ENCODE data around the gene POLR2E. TPM values are rescaled to one million over a fixed set of nuclear protein-coding genes. Genes with fewer than 3 reads are reported as not detected.
A peak's percentile ranks its signal among the peaks of the same experiment; 100 is the strongest.

The POLR2E gene
- total RNA-seq, 1 donor from 2014 or later: 72.1 TPM

DNA sequence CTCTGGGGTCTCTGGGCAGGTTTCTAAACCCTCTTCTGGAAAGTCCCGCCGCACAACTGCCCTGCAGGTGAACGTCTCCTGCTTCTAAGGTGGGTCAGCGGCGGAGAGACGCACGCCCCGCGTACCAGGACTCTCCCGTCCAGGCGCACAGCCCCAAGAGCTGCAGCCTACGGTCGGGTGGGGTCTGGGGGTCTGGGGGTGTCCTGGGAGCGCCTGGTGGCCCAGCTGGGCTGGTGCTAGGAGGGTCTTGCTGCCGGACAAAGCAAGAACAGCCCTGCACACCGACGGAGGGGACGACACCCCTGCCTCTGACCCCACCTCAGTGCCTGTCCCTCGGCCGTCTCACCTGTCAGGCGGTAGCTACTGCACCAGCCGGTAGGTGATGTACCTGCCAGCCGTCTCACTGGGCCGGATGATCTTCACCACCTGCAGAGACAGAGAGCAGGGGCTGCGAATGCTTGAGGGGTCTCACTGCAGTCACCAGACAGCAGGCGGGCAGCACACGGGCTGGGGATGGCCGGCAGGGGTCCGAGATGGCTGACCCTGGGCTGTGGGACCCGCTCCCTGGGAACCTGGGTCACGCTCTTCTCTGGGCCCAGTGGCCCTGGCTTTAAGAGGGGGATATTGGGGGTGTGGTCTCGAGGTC lies 5.9 kb downstream of the POLR2E start:
- Histone ChIP-seq H3K27ac (no peak overlapping the region), H3K9me3 (no peaks in the 10 kb centered on the region), H3K4me3 (no peak overlapping the region), H3K36me3 (peaks cover 29 to 53% of the 10 kb centered on the region in 2 donors), H3K27me3 (no peaks in the 10 kb centered on the region), H3K4me1 (peaks cover 8 to 10% of the 10 kb centered on the region in 2 donors)
- intact Hi-C loops (cut with DNase I): no loop called here
- TF ChIP-seq CTCF (IDR thresholded peaks at IDR 0.05): no peak
- no peak for DNase-seq (ENCODE audit: low spot score in 2 of 2)

DNA sequence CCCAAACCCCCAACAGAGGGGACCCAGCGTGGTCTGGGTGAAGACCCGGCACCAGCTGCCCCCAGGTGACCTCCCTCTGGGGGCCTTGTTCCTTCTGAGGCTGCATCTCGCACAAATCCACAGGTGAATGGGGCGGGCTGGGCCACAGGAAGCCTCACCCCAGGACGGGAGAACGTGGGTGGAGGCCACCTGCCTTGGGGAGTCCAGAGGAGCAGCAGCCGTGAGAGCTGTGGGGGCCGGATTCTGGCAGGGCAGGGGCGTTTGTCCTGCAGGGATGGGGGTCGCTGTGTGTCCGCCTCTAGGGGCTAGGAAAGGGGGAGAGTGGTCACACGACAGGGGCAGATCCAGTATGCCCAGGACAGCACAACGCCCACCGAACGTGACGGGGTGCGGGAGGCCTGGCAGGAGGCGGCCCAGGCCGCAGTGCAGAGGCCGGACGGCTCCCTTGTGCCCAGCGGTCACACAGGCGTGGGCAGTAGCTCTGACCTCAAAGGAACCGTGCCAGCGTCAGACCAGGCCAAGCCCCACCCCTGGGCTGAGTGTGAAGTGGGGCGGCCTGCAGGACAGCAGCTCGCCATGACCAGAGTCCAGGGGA lies 6.7 kb downstream of the POLR2E start:
- H3K27me3 ChIP-seq: no peaks in the 10 kb centered on the region
- peak overlapping the region; percentile 60 to 66 for H3K27ac ChIP-seq
- H3K9me3 ChIP-seq: no peaks in the 10 kb centered on the region
- TF ChIP-seq CTCF (IDR thresholded peaks at IDR 0.05): no peak
- H3K36me3 ChIP-seq: peaks cover 29 to 53% of the 10 kb centered on the region in 2 donors
- DNase-seq (ENCODE audit: low spot score in 2 of 2): no peak
- peaks cover under 1 to 3% of the 10 kb centered on the region in 2 donors for H3K4me1 ChIP-seq
- no peak overlapping the region for H3K4me3 ChIP-seq
- intact Hi-C loops (cut with DNase I): no loop called here

DNA sequence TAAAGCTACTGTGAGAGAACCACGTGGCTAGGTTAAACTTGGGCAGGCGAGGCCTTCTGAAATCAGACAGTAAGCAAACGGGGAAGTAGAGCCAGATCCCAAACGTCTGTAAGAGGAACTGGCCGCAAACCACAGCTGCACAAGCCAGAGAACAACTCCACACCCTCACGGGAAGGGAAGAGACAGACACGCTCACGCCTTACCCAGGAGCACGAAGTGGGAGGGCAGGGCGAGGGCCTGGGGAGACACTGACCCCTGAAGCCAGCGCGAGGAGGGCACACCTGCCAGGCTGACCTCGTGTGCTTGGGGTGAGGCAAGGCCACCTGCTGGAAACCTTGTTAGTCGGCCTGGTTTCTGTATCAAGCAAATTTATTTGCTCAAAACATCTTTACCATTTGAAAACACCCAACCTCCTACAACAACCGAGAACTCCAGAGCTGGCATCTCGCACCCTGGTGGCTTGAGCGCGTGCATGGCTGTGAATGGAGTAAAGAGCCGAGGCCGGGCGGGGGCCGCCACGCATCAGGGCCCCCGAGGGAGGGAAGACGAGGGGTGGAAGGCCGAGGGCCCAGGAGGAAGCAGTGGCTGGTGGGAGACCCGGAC lies 7.3 kb downstream of the POLR2E start:
- peaks cover 29 to 53% of the 10 kb centered on the region in 2 donors for H3K36me3 ChIP-seq
- no peaks in the 10 kb centered on the region for H3K27me3 ChIP-seq
- peak in 1 of 2 donors; percentile 53 for DNase-seq (ENCODE audit: low spot score in 2 of 2)
- no peak overlapping the region for H3K4me3 ChIP-seq
- intact Hi-C loops (cut with DNase I): no loop called here
- TF ChIP-seq CTCF (IDR thresholded peaks at IDR 0.05): no peak
- H3K9me3 ChIP-seq: no peaks in the 10 kb centered on the region
- peak overlapping the region; percentile 60 to 66 for H3K27ac ChIP-seq
- peaks cover 0 to 3% of the 10 kb centered on the region in 2 donors for H3K4me1 ChIP-seq

GRCh38 chr19:1086613-1087012 lies 8.6 kb downstream of the POLR2E start:
- H3K4me1 ChIP-seq: peaks cover 0 to 3% of the 10 kb centered on the region in 2 donors

More at GRCh38 chr19:1086613-1087012, 8.6 kb downstream of the POLR2E start:
- Histone ChIP-seq H3K4me3 (no peak overlapping the region), H3K36me3 (peaks cover 28 to 49% of the 10 kb centered on the region in 2 donors), H3K9me3 (no peaks in the 10 kb centered on the region), H3K27me3 (no peaks in the 10 kb centered on the region), H3K27ac (no peak overlapping the region)
- TF ChIP-seq CTCF (IDR thresholded peaks at IDR 0.05): no peak
- DNase-seq (ENCODE audit: low spot score in 2 of 2): no peak
- intact Hi-C loops (cut with DNase I): no loop called here

Measured in ascending aorta (tissue), 2 donors.